ENCODE results near the gene DNASE1L2.

DNA sequence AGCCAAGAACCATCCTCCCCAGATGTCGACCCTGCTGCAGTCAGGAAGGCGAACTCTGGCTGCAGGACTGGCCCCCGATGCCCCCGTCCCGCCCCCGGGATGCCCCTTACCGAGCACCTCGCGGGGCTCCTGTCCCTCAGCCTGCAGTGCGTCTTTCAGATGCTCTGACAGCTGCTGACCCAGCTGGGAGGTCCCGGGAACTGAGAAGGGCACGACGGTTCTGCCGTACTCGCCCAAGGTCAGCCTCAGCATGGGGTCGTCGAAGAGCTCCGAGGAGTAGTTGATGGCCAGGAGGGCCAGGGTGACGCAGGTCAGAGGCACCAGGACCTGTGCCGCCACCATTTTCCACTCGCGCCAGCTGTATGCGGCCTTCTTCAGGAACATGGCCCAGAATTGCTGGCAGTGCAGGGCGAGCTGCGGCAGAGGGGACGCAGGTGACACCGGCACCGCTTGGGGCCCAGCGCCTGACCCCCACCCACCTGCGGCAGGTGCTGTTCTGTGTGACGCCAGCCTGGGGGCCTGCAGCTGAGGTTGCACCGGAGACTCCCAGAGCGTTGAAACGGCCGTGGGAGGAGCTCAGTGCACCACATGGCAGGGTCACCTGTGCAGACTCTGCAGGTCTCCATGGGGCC, 51.8 kb downstream of the DNASE1L2 start:
- TF ChIP-seq POLR2AphosphoS5 (IDR thresholded peaks at IDR 0.05; ENCODE audit: low read depth, low read length) (no peak), EZH2phosphoT487 (IDR thresholded peaks at IDR 0.05; ENCODE audit: borderline replicate concordance) (no peak), EZH2 (IDR thresholded peaks at IDR 0.05) (no peak), YY1 (IDR thresholded peaks at IDR 0.05; ENCODE audit: extremely low read depth, insufficient replicate concordance, low read depth, low read length) (no peak), POLR2A (IDR thresholded peaks at IDR 0.05; ENCODE audit: borderline replicate concordance, extremely low read depth, insufficient read depth, insufficient read length) (no peak), JUND (IDR thresholded peaks at IDR 0.05) (no peak), FOSL1 (IDR thresholded peaks at IDR 0.05; ENCODE audit: low read depth) (no peak), RAD21 (IDR thresholded peaks at IDR 0.05; ENCODE audit: low read depth) (no peak)
- TF ChIP-seq, protein P1, sequence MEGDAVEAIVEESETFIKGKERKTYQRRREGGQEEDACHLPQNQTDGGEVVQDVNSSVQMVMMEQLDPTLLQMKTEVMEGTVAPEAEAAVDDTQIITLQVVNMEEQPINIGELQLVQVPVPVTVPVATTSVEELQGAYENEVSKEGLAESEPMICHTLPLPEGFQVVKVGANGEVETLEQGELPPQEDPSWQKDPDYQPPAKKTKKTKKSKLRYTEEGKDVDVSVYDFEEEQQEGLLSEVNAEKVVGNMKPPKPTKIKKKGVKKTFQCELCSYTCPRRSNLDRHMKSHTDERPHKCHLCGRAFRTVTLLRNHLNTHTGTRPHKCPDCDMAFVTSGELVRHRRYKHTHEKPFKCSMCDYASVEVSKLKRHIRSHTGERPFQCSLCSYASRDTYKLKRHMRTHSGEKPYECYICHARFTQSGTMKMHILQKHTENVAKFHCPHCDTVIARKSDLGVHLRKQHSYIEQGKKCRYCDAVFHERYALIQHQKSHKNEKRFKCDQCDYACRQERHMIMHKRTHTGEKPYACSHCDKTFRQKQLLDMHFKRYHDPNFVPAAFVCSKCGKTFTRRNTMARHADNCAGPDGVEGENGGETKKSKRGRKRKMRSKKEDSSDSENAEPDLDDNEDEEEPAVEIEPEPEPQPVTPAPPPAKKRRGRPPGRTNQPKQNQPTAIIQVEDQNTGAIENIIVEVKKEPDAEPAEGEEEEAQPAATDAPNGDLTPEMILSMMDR (IDR thresholded peaks at IDR 0.05 in 2 of 3, conservative IDR thresholded peaks at IDR 0.05 in 1 of 3; ENCODE audit: borderline replicate concordance in 1 of 3, insufficient read depth in 1 of 3, low read depth in 2 of 3, low read length in 2 of 3): no peak
- TF ChIP-seq, protein P2, sequence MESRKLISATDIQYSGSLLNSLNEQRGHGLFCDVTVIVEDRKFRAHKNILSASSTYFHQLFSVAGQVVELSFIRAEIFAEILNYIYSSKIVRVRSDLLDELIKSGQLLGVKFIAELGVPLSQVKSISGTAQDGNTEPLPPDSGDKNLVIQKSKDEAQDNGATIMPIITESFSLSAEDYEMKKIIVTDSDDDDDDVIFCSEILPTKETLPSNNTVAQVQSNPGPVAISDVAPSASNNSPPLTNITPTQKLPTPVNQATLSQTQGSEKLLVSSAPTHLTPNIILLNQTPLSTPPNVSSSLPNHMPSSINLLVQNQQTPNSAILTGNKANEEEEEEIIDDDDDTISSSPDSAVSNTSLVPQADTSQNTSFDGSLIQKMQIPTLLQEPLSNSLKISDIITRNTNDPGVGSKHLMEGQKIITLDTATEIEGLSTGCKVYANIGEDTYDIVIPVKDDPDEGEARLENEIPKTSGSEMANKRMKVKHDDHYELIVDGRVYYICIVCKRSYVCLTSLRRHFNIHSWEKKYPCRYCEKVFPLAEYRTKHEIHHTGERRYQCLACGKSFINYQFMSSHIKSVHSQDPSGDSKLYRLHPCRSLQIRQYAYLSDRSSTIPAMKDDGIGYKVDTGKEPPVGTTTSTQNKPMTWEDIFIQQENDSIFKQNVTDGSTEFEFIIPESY (IDR thresholded peaks at IDR 0.05; ENCODE audit: extremely low read depth, insufficient replicate concordance, low read length): no peak

All from HCT116 (cell line).